Measurements from ENCODE around the gene UAP1L1. TPM values are rescaled to one million over a fixed set of nuclear protein-coding genes. Genes with fewer than 3 reads are reported as not detected.

The UAP1L1 gene
- polyA plus RNA-seq, 1 donor from 2014 or later = 0.21 TPM

DNA sequence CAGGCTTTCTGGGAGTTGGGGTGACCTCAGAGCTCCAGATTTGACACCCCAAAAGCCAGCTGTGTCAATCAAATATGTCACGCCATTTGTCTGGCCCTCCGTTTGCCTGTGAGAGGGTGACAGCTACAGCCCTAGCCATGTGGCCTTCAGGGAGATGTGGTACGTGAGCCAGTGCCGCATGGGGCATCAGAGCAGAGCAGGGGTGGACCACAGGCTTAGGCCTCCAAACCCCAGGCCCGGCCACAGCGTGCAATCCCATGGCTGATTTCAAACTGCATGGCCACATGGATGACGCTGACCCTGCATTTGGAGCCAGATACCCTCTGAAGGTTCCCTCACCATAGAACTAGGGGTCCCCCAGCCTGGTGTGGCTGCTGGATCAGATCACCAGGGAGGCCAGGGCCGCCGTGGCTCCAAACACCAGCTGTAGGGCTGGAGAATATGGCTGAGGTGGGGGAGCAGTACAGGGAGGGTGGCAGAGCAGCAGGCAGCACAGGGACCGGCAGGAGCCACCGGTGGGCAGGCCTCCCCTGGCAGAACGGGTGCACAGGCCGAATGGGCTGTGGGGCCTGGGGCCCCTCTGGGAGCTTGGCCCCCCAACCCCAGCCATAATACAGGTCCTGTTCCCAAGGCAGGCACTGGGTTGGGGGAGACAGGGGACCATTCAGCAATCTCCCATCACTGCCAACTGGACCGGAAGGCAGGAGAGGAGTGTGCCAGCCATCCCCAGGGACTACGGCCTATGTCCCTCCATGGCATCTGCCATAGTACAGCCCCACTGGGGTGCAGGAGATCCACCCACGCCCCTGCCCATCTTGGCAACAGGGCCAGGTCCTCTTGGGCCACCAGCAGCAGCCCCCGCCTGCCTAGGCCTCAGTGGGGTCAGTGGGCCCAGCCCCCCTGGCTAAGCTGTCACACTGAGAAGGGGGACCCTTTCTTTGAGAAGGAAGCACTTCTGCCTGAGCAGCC lies 8.5 kb upstream of the UAP1L1 start:
- Histone ChIP-seq H3K9me2 (ENCODE audit: insufficient read depth, low read length) (no peaks in the 10 kb centered on the region), H3K79me2 (replicated peaks; ENCODE audit: insufficient read depth, low read length) (no peaks in the 10 kb centered on the region), H3F3A (ENCODE audit: insufficient read depth, low read length, poor library complexity, severe bottlenecking) (no peaks in the 10 kb centered on the region), H3K4me3 (ENCODE audit: low read length) (no peak overlapping the region), H4K20me1 (ENCODE audit: insufficient read depth) (no peaks in the 10 kb centered on the region), H3K9ac (ENCODE audit: low read length) (no peak overlapping the region), H3K27ac (ENCODE audit: low read length) (no peak overlapping the region), H3K36me3 (ENCODE audit: insufficient read depth, low read length) (no peaks in the 10 kb centered on the region), H3K27me3 (ENCODE audit: insufficient read depth, low read depth, low read length) (peaks cover 17% of the 10 kb centered on the region), H2AFZ (ENCODE audit: low read depth, low read length) (no peak overlapping the region), H3K9me3 (ENCODE audit: low read length) (no peaks in the 10 kb centered on the region), H3K4me2 (ENCODE audit: low read length) (no peak overlapping the region)
- TF ChIP-seq, protein P1, sequence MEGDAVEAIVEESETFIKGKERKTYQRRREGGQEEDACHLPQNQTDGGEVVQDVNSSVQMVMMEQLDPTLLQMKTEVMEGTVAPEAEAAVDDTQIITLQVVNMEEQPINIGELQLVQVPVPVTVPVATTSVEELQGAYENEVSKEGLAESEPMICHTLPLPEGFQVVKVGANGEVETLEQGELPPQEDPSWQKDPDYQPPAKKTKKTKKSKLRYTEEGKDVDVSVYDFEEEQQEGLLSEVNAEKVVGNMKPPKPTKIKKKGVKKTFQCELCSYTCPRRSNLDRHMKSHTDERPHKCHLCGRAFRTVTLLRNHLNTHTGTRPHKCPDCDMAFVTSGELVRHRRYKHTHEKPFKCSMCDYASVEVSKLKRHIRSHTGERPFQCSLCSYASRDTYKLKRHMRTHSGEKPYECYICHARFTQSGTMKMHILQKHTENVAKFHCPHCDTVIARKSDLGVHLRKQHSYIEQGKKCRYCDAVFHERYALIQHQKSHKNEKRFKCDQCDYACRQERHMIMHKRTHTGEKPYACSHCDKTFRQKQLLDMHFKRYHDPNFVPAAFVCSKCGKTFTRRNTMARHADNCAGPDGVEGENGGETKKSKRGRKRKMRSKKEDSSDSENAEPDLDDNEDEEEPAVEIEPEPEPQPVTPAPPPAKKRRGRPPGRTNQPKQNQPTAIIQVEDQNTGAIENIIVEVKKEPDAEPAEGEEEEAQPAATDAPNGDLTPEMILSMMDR (IDR thresholded peaks at IDR 0.05; ENCODE audit: poor library complexity, severe bottlenecking) = no peak
- TF ChIP-seq SMC3 (conservative IDR thresholded peaks at IDR 0.05; ENCODE audit: poor library complexity) (no peak), EP300 (conservative IDR thresholded peaks at IDR 0.05; ENCODE audit: poor library complexity, severe bottlenecking) (no peak)

DNA sequence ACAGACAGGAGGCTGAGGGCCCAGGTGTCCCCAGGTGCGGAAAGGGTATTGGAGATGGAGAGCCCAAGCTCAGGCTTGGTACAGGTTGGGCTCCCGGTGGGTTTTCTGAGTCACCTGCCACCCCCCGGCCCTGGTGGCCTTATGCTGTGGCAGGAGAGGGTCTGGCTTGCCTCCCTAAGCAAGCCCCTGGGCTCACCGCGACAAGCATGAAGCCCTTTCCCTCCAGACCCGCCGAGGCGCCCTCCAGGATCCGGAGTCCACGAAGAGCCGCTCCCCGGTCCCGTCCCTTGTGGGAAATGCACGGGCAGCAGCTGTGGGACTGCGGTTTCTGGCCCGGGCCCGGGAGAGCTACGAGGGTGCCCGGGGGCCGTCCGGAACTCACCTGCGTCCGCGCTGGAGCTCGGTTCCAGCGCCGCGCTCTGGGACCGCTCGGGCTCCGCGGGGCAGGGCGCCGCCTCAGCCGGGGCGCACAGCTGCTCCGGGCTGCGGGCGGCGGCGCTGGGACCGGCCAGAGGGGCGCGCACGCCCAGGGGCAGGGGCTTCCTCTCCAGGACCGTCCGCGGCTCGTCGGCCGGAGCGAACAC lies 7.7 kb upstream of the UAP1L1 start:
- H2AFZ ChIP-seq (ENCODE audit: low read depth, low read length) = no peak overlapping the region
- TF ChIP-seq RAD21 (conservative IDR thresholded peaks at IDR 0.05) (no peak), SMC3 (conservative IDR thresholded peaks at IDR 0.05; ENCODE audit: poor library complexity) (no peak), EP300 (conservative IDR thresholded peaks at IDR 0.05; ENCODE audit: poor library complexity, severe bottlenecking) (no peak), EZH2 (IDR thresholded peaks at IDR 0.05; ENCODE audit: borderline replicate concordance, insufficient read depth, low read length, poor library complexity, severe bottlenecking) (no peak), TAF1 (IDR thresholded peaks at IDR 0.05; ENCODE audit: low read depth) (no peak), POLR2AphosphoS5 (IDR thresholded peaks at IDR 0.05) (no peak), MXI1 (conservative IDR thresholded peaks at IDR 0.05; ENCODE audit: poor library complexity, severe bottlenecking) (no peak)
- TF ChIP-seq, protein P2, sequence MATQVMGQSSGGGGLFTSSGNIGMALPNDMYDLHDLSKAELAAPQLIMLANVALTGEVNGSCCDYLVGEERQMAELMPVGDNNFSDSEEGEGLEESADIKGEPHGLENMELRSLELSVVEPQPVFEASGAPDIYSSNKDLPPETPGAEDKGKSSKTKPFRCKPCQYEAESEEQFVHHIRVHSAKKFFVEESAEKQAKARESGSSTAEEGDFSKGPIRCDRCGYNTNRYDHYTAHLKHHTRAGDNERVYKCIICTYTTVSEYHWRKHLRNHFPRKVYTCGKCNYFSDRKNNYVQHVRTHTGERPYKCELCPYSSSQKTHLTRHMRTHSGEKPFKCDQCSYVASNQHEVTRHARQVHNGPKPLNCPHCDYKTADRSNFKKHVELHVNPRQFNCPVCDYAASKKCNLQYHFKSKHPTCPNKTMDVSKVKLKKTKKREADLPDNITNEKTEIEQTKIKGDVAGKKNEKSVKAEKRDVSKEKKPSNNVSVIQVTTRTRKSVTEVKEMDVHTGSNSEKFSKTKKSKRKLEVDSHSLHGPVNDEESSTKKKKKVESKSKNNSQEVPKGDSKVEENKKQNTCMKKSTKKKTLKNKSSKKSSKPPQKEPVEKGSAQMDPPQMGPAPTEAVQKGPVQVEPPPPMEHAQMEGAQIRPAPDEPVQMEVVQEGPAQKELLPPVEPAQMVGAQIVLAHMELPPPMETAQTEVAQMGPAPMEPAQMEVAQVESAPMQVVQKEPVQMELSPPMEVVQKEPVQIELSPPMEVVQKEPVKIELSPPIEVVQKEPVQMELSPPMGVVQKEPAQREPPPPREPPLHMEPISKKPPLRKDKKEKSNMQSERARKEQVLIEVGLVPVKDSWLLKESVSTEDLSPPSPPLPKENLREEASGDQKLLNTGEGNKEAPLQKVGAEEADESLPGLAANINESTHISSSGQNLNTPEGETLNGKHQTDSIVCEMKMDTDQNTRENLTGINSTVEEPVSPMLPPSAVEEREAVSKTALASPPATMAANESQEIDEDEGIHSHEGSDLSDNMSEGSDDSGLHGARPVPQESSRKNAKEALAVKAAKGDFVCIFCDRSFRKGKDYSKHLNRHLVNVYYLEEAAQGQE (IDR thresholded peaks at IDR 0.05; ENCODE audit: borderline replicate concordance) = no peak
- TF ChIP-seq, protein P1 (IDR thresholded peaks at IDR 0.05; ENCODE audit: poor library complexity, severe bottlenecking) = no peak
- H3K27ac ChIP-seq (ENCODE audit: low read length) = no peak overlapping the region
- H3K4me3 ChIP-seq (ENCODE audit: low read length) = no peak overlapping the region
- H4K20me1 ChIP-seq (ENCODE audit: insufficient read depth) = no peaks in the 10 kb centered on the region
- H3K27me3 ChIP-seq (ENCODE audit: insufficient read depth, low read depth, low read length) = peaks cover 17% of the 10 kb centered on the region
- H3K9ac ChIP-seq (ENCODE audit: low read length) = no peak overlapping the region
- H3K4me2 ChIP-seq (ENCODE audit: low read length) = no peak overlapping the region
- H3K9me3 ChIP-seq (ENCODE audit: low read length) = no peaks in the 10 kb centered on the region
- H3K36me3 ChIP-seq (ENCODE audit: insufficient read depth, low read length) = no peaks in the 10 kb centered on the region
- H3K9me2 ChIP-seq (ENCODE audit: insufficient read depth, low read length) = no peaks in the 10 kb centered on the region
- H3K79me2 ChIP-seq (replicated peaks; ENCODE audit: insufficient read depth, low read length) = no peaks in the 10 kb centered on the region
- H3F3A ChIP-seq (ENCODE audit: insufficient read depth, low read length, poor library complexity, severe bottlenecking) = no peaks in the 10 kb centered on the region

All from neural cell (in vitro differentiated cells).